Stimulated activated CD8-positive, alpha-beta memory T cell treated with anti-CD3 and anti-CD28 coated beads, Interleukin-4, amount 100 ng/mL, for 24 hours (primary cell): ENCODE results near the gene ZPR1.
A peak's percentile ranks its signal among the peaks of the same experiment; 100 is the strongest.

ENCODE experiments used
- DNase-seq: peaks from one replicate; pipeline ENCODE4 v3.0.0-alpha.2; 2020; ENCODE audit warnings: low read depth

The ZPR1 gene

GRCh38 chr11:116750070-116750718, 37.6 kb downstream of the ZPR1 start:
- no peak for DNase-seq

GRCh38 chr11:116742104-116742503, 45.7 kb downstream of the ZPR1 start:
- DNase-seq, result no peak

- no peak for DNase-seq
These were observed 47.1 kb downstream of the ZPR1 start for GRCh38 chr11:116740741-116741140.

- no peak for DNase-seq
These were observed 48.8 kb downstream of the ZPR1 start for GRCh38 chr11:116738975-116739374.

GRCh38 chr11:116736763-116737162, 51.1 kb downstream of the ZPR1 start:
- DNase-seq, result no peak

GRCh38 chr11:116733969-116734508, 53.8 kb downstream of the ZPR1 start:
- no peak for DNase-seq

GRCh38 chr11:116733043-116733755, 54.6 kb downstream of the ZPR1 start:
- DNase-seq, result no peak

- DNase-seq, result peak; percentile 28
These were observed 55.4 kb downstream of the ZPR1 start for GRCh38 chr11:116732271-116733042.

- DNase-seq, result no peak
These were observed 56.0 kb downstream of the ZPR1 start for GRCh38 chr11:116731821-116732220.

GRCh38 chr11:116731097-116731761, 56.6 kb downstream of the ZPR1 start:
- no peak for DNase-seq

- DNase-seq, result no peak
These were observed 57.2 kb downstream of the ZPR1 start for GRCh38 chr11:116730601-116731000.

GRCh38 chr11:116730241-116730561, 57.6 kb downstream of the ZPR1 start:
- DNase-seq, result no peak

GRCh38 chr11:116729501-116730240, 58.2 kb downstream of the ZPR1 start:
- DNase-seq, result no peak

GRCh38 chr11:116727990-116728389, 59.8 kb downstream of the ZPR1 start:
- no peak for DNase-seq

GRCh38 chr11:116725434-116726221, 62.2 kb downstream of the ZPR1 start:
- DNase-seq, result no peak

- DNase-seq, result no peak
These were observed 63.0 kb downstream of the ZPR1 start for GRCh38 chr11:116724813-116725212.
